Activated B cell treated with CpG ODN at 0.5 μM for 24 hours (primary cell): Measurements from ENCODE around the gene KERA. TPM values are rescaled to one million over a fixed set of nuclear protein-coding genes. Genes with fewer than 3 reads are reported as not detected.

ENCODE experiments used
- ATAC-seq: fragments of 200-7000 bp; cut with Tn5 transposase; one replicate; pipeline ENCODE4 v1.10.0; 2021; ENCODE audit warnings: low read depth, mild to moderate bottlenecking, moderate library complexity
- CTCF ChIA-PET: fragments of 350-600 bp; sonication (Branson Sonifier 250); formaldehyde crosslinking; loops from one replicate; lab custom pipeline; 2021; ENCODE audit warnings: antibody characterized with exemption; lab: Charles Lee
- POLR2A ChIA-PET: fragments of 350-600 bp; sonication (Branson Sonifier 250); formaldehyde crosslinking; loops from one replicate; lab custom pipeline; 2021; ENCODE audit warnings: antibody characterized with exemption; lab: Charles Lee
- DNase-seq: peaks from one replicate; pipeline ENCODE4 v3.0.0; 2022
- H3K27ac Mint-ChIP-seq: one replicate; pipeline ENCODE4 v1.8.0; 2020; ENCODE audit warnings: mixed read lengths
- H3K27me3 Mint-ChIP-seq: one replicate; pipeline ENCODE4 v1.8.0; 2021; ENCODE audit warnings: mixed read lengths
- H3K36me3 Mint-ChIP-seq: one replicate; pipeline ENCODE4 v1.8.0; 2021; ENCODE audit warnings: low read depth, mixed read lengths
- H3K4me1 Mint-ChIP-seq: one replicate; pipeline ENCODE4 v1.8.0; 2021; ENCODE audit warnings: mixed read lengths
- H3K4me3 Mint-ChIP-seq: one replicate; pipeline ENCODE4 v1.8.0; 2020; ENCODE audit warnings: mild to moderate bottlenecking, mixed read lengths
- H3K9me3 Mint-ChIP-seq: one replicate; pipeline ENCODE4 v1.8.0; 2020; ENCODE audit warnings: mixed read lengths
- intact Hi-C: fragments of 100-400 bp; cut with micrococcal nuclease; formaldehyde crosslinking; loops from one replicate; pipeline ENCODE4 v1.15.1; 2024
- total RNA-seq: library from RNA; stranded (reverse); gene quantifications from 2 replicates; pipeline ENCODE4 v1.2.3, GENCODE V29; 2022
- TF ChIP-seq, protein P1 (sequence below): fragments of 200-600 bp; IDR thresholded peaks from one replicate; pipeline ENCODE4 v1.8.0; 2022; ENCODE audit warnings: antibody characterized with exemption, mild to moderate bottlenecking

Gene KERA
- total RNA-seq, 1 donor from 2014 or later: not detected

DNA sequence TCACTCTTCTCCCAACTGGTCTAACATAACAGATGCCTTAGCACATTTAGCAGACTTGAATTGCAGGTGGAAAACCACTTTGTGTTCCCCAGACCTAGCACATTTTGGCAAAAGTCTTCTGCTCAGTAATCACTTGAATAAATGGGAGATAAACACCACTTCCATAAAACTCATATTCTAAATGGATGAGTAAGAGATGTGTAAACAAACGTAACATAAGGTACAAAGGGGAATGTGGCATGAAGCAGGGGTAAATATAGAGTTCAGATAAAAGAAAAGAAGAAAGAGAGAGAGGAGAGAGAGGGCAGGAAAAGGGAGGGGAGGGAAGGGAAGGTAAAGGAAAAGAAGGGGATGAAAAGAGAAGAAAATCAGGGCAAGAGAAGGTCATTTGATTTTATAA is 17.0 kb upstream of the KERA start:
- POLR2A ChIA-PET: no interaction called here
- no peaks in the 10 kb centered on the region for H3K36me3 Mint-ChIP-seq
- TF ChIP-seq, protein P1, sequence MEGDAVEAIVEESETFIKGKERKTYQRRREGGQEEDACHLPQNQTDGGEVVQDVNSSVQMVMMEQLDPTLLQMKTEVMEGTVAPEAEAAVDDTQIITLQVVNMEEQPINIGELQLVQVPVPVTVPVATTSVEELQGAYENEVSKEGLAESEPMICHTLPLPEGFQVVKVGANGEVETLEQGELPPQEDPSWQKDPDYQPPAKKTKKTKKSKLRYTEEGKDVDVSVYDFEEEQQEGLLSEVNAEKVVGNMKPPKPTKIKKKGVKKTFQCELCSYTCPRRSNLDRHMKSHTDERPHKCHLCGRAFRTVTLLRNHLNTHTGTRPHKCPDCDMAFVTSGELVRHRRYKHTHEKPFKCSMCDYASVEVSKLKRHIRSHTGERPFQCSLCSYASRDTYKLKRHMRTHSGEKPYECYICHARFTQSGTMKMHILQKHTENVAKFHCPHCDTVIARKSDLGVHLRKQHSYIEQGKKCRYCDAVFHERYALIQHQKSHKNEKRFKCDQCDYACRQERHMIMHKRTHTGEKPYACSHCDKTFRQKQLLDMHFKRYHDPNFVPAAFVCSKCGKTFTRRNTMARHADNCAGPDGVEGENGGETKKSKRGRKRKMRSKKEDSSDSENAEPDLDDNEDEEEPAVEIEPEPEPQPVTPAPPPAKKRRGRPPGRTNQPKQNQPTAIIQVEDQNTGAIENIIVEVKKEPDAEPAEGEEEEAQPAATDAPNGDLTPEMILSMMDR: no peak
- CTCF ChIA-PET: no interaction called here
- H3K9me3 Mint-ChIP-seq: no peaks in the 10 kb centered on the region
- intact Hi-C loops: no loop called here
- H3K27ac Mint-ChIP-seq: no peak overlapping the region
- H3K4me1 Mint-ChIP-seq: no peaks in the 10 kb centered on the region
- DNase-seq: no peak
- ATAC-seq: no peak
- no peaks in the 10 kb centered on the region for H3K27me3 Mint-ChIP-seq
- no peak overlapping the region for H3K4me3 Mint-ChIP-seq

DNA sequence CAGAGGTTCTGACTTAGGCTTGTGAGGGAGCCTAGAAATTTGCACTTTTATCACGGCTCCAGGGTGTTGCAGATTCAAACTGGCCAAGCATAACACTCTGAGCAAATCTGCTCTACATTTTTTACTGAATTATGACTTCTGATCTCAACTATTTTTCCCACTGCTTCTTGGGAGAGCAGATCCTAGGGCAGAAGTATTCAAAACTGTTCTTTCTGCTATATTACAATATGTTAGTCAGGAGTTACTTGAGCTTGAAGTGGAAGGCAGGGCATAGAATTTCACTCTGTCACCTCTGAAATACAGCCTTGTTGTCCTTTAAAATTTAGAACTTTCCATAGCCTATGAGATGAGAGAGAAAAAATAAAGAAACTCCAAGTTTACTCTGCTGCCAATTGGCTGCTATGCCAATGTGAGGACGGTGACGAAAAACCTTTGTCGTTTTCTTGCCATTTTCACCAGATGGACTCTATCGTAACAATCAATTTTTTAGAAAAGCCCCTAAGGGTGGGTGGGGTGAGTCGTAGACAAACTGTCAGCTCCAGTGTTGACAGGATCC is 16.4 kb upstream of the KERA start:
- POLR2A ChIA-PET: no interaction called here
- DNase-seq: no peak
- no peaks in the 10 kb centered on the region for H3K27me3 Mint-ChIP-seq

DNA sequence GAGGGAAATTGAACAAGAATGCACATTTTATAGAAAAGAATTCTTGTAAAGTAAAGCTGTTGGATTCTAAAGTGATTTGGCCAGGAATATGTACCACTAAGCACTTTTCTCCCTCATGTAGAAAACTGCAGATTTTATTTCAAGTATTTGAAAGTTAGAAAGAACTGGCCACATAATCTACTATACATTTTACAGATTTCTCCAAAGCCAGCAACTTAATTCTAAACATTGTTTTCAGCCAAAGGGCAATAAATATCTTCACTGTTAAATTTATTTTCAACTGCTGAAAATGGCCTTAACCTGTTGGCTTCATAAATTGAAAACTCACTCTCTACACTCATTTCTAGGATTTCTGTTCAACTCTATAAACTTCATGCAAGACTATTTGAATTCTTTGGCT is 15.6 kb upstream of the KERA start:
- CTCF ChIA-PET: no interaction called here
- Mint-ChIP-seq H3K4me3 (no peak overlapping the region), H3K36me3 (no peaks in the 10 kb centered on the region), H3K27ac (no peak overlapping the region), H3K4me1 (no peaks in the 10 kb centered on the region), H3K9me3 (no peaks in the 10 kb centered on the region), H3K27me3 (no peaks in the 10 kb centered on the region)
- TF ChIP-seq, protein P1: no peak
- DNase-seq (no peak), ATAC-seq (no peak)
- intact Hi-C loops: no loop called here
- POLR2A ChIA-PET: no interaction called here

More for the DNA sequence above, 16.4 kb upstream of the KERA start:
- no peak for ATAC-seq
- TF ChIP-seq, protein P1: no peak
- no peaks in the 10 kb centered on the region for H3K36me3 Mint-ChIP-seq
- H3K9me3 Mint-ChIP-seq: no peaks in the 10 kb centered on the region
- CTCF ChIA-PET: no interaction called here
- no peaks in the 10 kb centered on the region for H3K4me1 Mint-ChIP-seq
- intact Hi-C loops: no loop called here
- H3K4me3 Mint-ChIP-seq: no peak overlapping the region
- H3K27ac Mint-ChIP-seq: no peak overlapping the region

DNA sequence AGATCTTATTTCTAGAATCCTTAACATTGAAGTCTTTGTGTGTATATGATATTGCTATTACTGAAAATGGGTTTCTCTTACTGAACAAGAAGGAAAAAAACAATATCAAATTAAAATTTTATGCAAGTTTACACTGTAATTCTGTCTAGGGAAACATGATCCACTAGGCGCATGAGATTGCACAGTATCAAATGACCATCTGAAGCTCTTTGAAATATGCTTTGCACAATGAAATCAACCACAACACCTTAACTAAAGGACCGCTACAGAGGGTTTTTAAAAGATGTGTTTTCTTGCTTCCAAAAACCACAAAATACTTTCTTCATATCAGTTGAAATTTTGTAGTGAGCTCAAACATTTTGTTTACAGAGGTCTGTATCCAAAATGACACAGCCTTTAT is 15.1 kb upstream of the KERA start:
- Mint-ChIP-seq H3K27me3 (no peaks in the 10 kb centered on the region), H3K4me3 (no peak overlapping the region), H3K27ac (no peak overlapping the region), H3K4me1 (no peaks in the 10 kb centered on the region), H3K36me3 (no peaks in the 10 kb centered on the region), H3K9me3 (no peaks in the 10 kb centered on the region)
- ChIA-PET CTCF (no interaction called here), POLR2A (no interaction called here)
- ATAC-seq (no peak), DNase-seq (no peak)
- intact Hi-C loops: no loop called here
- TF ChIP-seq, protein P1: no peak

DNA sequence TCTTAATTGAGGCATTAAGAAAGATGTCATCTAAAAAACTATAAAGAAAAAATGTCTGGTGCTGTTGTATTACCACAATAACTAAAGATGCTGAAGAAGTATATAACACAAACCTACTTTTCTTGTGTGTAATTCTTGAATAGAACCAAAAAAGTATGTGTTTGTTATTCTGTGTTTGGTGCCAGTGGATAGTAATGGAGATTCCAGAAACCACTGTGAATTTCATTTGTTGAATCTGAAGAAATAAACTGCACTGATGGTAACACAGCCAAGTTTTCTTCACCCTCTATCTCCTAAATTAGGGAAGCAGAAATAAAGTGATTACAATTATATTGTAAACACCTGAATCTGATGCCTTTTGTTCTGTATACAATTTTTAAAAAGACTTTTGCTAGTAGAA is 13.1 kb upstream of the KERA start:
- H3K9me3 Mint-ChIP-seq: no peaks in the 10 kb centered on the region
- DNase-seq (no peak), ATAC-seq (no peak)
- H3K36me3 Mint-ChIP-seq: no peaks in the 10 kb centered on the region
- no peak overlapping the region for H3K27ac Mint-ChIP-seq
- ChIA-PET CTCF (no interaction called here), POLR2A (no interaction called here)
- no peaks in the 10 kb centered on the region for H3K27me3 Mint-ChIP-seq
- TF ChIP-seq, protein P1: no peak
- intact Hi-C loops: no loop called here
- H3K4me3 Mint-ChIP-seq: no peak overlapping the region
- no peaks in the 10 kb centered on the region for H3K4me1 Mint-ChIP-seq
